ENCODE measurements around the gene TCF4.

- TF ChIP-seq CTCF (conservative IDR thresholded peaks at IDR 0.05; ENCODE audit: low read depth, low read length) (no peak), EZH2phosphoT487 (IDR thresholded peaks at IDR 0.05; ENCODE audit: borderline replicate concordance, low read length) (no peak)
Measured at GRCh38 chr18:55384115-55384514, 203.9 kb downstream of the TCF4 start.
